IPS-11a (cell line): ENCODE data around the gene ATP1B1.
"Not testable (repeated sequence)": the region's sequence is repeated elsewhere in the genome, so short reads cannot be mapped to it uniquely, and the experiment has no call there.

Source experiments
- H3K4me3 ChIP-seq: one replicate; pipeline ENCODE4 v1.5.1; 2013; ENCODE audit warnings: low read depth, low read length, control low read depth

The ATP1B1 gene

GRCh38 chr1:169115891-169116585, 9.5 kb downstream of the ATP1B1 start:
- H3K4me3 ChIP-seq: no peak overlapping the region

GRCh38 chr1:169117014-169117413, 10.5 kb downstream of the ATP1B1 start:
- H3K4me3 ChIP-seq: no peak overlapping the region

- H3K4me3 ChIP-seq: no peak overlapping the region
These were observed 11.1 kb downstream of the ATP1B1 start for GRCh38 chr1:169117599-169117998.

GRCh38 chr1:169118227-169118626, 11.7 kb downstream of the ATP1B1 start:
- H3K4me3 ChIP-seq: no peak overlapping the region

GRCh38 chr1:169119405-169119804, 12.9 kb downstream of the ATP1B1 start:
- H3K4me3 ChIP-seq: no peak overlapping the region

GRCh38 chr1:169120066-169120465, 13.6 kb downstream of the ATP1B1 start:
- no peak overlapping the region for H3K4me3 ChIP-seq

- H3K4me3 ChIP-seq: no peak overlapping the region
These were observed 14.8 kb downstream of the ATP1B1 start for GRCh38 chr1:169121146-169121923.

GRCh38 chr1:169122976-169123375, 16.5 kb downstream of the ATP1B1 start:
- no peak overlapping the region for H3K4me3 ChIP-seq

GRCh38 chr1:169124459-169124858, 18.0 kb downstream of the ATP1B1 start:
- no peak overlapping the region for H3K4me3 ChIP-seq

- H3K4me3 ChIP-seq: not testable (repeated sequence)
These were observed 19.1 kb downstream of the ATP1B1 start for GRCh38 chr1:169125597-169125996.

GRCh38 chr1:169126335-169126734, 19.8 kb downstream of the ATP1B1 start:
- H3K4me3 ChIP-seq: no peak overlapping the region

- H3K4me3 ChIP-seq: no peak overlapping the region
These were observed 20.8 kb downstream of the ATP1B1 start for GRCh38 chr1:169127305-169127704.

GRCh38 chr1:169128562-169128961, 22.1 kb downstream of the ATP1B1 start:
- no peak overlapping the region for H3K4me3 ChIP-seq

GRCh38 chr1:169129109-169129784, 22.8 kb downstream of the ATP1B1 start:
- H3K4me3 ChIP-seq: no peak overlapping the region

- H3K4me3 ChIP-seq: no peak overlapping the region
These were observed 24.2 kb downstream of the ATP1B1 start for GRCh38 chr1:169130683-169131082.

- no peak overlapping the region for H3K4me3 ChIP-seq
These were observed 26.2 kb downstream of the ATP1B1 start for GRCh38 chr1:169132512-169133227.

GRCh38 chr1:169133228-169133576, 26.7 kb downstream of the ATP1B1 start:
- H3K4me3 ChIP-seq: no peak overlapping the region

GRCh38 chr1:169133801-169134502, 27.5 kb downstream of the ATP1B1 start:
- no peak overlapping the region for H3K4me3 ChIP-seq

GRCh38 chr1:169137357-169137756, 30.9 kb downstream of the ATP1B1 start:
- no peak overlapping the region for H3K4me3 ChIP-seq

- H3K4me3 ChIP-seq: no peak overlapping the region
These were observed 32.6 kb downstream of the ATP1B1 start for GRCh38 chr1:169138866-169139670.
